CD4-positive, alpha-beta T cell (primary cell): Measurements from ENCODE around the gene KIAA1755. TPM values are rescaled to one million over a fixed set of nuclear protein-coding genes. Genes with fewer than 3 reads are reported as not detected.

Source experiments
- ATAC-seq: fragments of 200-7000 bp; cut with Tn5 transposase; one replicate; pipeline ENCODE4 v1.10.0; 2022; ENCODE audit warnings: mild to moderate bottlenecking; ENCODE audit not compliant: poor library complexity
- CTCF ChIA-PET: fragments of 350-600 bp; sonication (Branson Sonifier 250); formaldehyde crosslinking; loops from one replicate; lab custom pipeline; 2021; ENCODE audit warnings: antibody characterized with exemption, inconsistent platforms; lab: Charles Lee
- POLR2A ChIA-PET: fragments of 350-600 bp; sonication (Branson Sonifier 250); formaldehyde crosslinking; loops from one replicate; lab custom pipeline; 2021; ENCODE audit warnings: antibody characterized with exemption, inconsistent platforms; lab: Charles Lee
- DNase-seq, 14 experiments: peaks; one replicate each; pipeline ENCODE4 v3.0.0-alpha.2; 2013 to 2020; ENCODE audit warnings: mixed read lengths in 2 of 14
- H3K27ac ChIP-seq, 2 donors: one replicate each; pipeline versions ENCODE4 v1.5.1 to v1.7.0; 2013; ENCODE audit warnings: low read length in 2 of 2, low read depth in 1 of 2, mild to moderate bottlenecking in 1 of 2
- H3K27me3 ChIP-seq, 2 experiments: 1 replicate in 1 of 2; 2 replicates in 1 of 2; pipeline versions ENCODE4 v1.6.1 to v1.7.0; 2013; ENCODE audit warnings: low read length in 2 of 2, control low read depth in 1 of 2, mild to moderate bottlenecking in 1 of 2, moderate library complexity in 1 of 2; ENCODE audit not compliant: insufficient read depth in 2 of 2, control insufficient read depth in 1 of 2
- H3K36me3 ChIP-seq: one replicate; pipeline ENCODE4 v1.6.1; 2013; ENCODE audit warnings: low read length, control low read depth; ENCODE audit not compliant: insufficient read depth
- H3K4me1 ChIP-seq: one replicate; pipeline ENCODE4 v1.6.1; 2013; ENCODE audit warnings: low read length, control low read depth; ENCODE audit not compliant: insufficient read depth
- H3K4me3 ChIP-seq: one replicate; pipeline ENCODE4 v1.5.1; 2013; ENCODE audit warnings: mild to moderate bottlenecking, low read length, moderate library complexity
- H3K9me3 ChIP-seq, 2 experiments: 1 replicate in 1 of 2; 2 replicates in 1 of 2; pipeline versions ENCODE4 v1.6.1 to v1.7.0; 2013; ENCODE audit warnings: low read length in 2 of 2, mild to moderate bottlenecking in 2 of 2, control low read depth in 1 of 2, moderate library complexity in 1 of 2; ENCODE audit not compliant: control insufficient read depth in 1 of 2, insufficient read depth in 1 of 2
- H3K27ac Mint-ChIP-seq: one replicate; pipeline ENCODE4 v1.8.0; 2020; ENCODE audit warnings: mixed read lengths
- H3K27me3 Mint-ChIP-seq: one replicate; pipeline ENCODE4 v1.8.0; 2021; ENCODE audit warnings: mixed read lengths
- H3K36me3 Mint-ChIP-seq: one replicate; pipeline ENCODE4 v1.8.0; 2021; ENCODE audit warnings: low read depth, mixed read lengths
- H3K4me1 Mint-ChIP-seq: one replicate; pipeline ENCODE4 v1.8.0; 2021; ENCODE audit warnings: low read depth, mixed read lengths
- H3K4me3 Mint-ChIP-seq: one replicate; pipeline ENCODE4 v1.8.0; 2020; ENCODE audit warnings: mild to moderate bottlenecking, mixed read lengths
- H3K9me3 Mint-ChIP-seq: one replicate; pipeline ENCODE4 v1.8.0; 2020; ENCODE audit warnings: mixed read lengths
- CTCF ChIP-seq: fragments of 200-600 bp; IDR thresholded peaks from one replicate; pipeline ENCODE4 v1.8.0; 2022; ENCODE audit warnings: antibody characterized with exemption, mild to moderate bottlenecking
- intact Hi-C, 2 experiments: fragments of 100-400 bp; cut with DNase I in 1 of 2; cut with micrococcal nuclease in 1 of 2; formaldehyde crosslinking; loops; one replicate each; pipeline versions ENCODE4 v1.15.1 to v1.9.0; 2023 to 2025; cut with DNase I, micrococcal nuclease
- total RNA-seq, 174 experiments: library from RNA in 2 of 174; stranded (reverse) in 2 of 174; gene quantifications; one replicate each; pipeline ENCODE4 v1.2.3 and lab custom pipeline; 2021 to 2026

Gene KIAA1755
- total RNA-seq, 2 experiments from 2014 or later = not detected

GRCh38 chr20:38202982-38203293 lies 57.6 kb downstream of the KIAA1755 start:
- H3K27ac Mint-ChIP-seq = no peak overlapping the region
- Histone ChIP-seq H3K4me3 (no peak overlapping the region), H3K36me3 (no peaks in the 10 kb centered on the region), H3K9me3 (no peaks in the 10 kb centered on the region), H3K27ac (no peak overlapping the region), H3K4me1 (no peaks in the 10 kb centered on the region), H3K27me3 (no peaks in the 10 kb centered on the region)
- ChIA-PET CTCF (no interaction called here), POLR2A (no interaction called here)
- TF ChIP-seq CTCF = no peak
- H3K4me1 Mint-ChIP-seq = no peaks in the 10 kb centered on the region
- H3K27me3 Mint-ChIP-seq = peaks cover 14% of the 10 kb centered on the region
- DNase-seq (no peak), ATAC-seq (no peak)
- no peaks in the 10 kb centered on the region for H3K36me3 Mint-ChIP-seq
- intact Hi-C loops = no loop called here
- no peak overlapping the region for H3K4me3 Mint-ChIP-seq
- no peaks in the 10 kb centered on the region for H3K9me3 Mint-ChIP-seq

GRCh38 chr20:38202153-38202981 lies 58.2 kb downstream of the KIAA1755 start:
- POLR2A ChIA-PET = no interaction called here
- DNase-seq = no peak
- H3K9me3 Mint-ChIP-seq = no peaks in the 10 kb centered on the region
- no peaks in the 10 kb centered on the region for H3K4me1 Mint-ChIP-seq
- peaks cover 15% of the 10 kb centered on the region for H3K27me3 Mint-ChIP-seq
- no peak for TF ChIP-seq CTCF
- CTCF ChIA-PET = no interaction called here
- Histone ChIP-seq H3K4me1 (no peaks in the 10 kb centered on the region), H3K4me3 (no peak overlapping the region), H3K27ac (no peak overlapping the region), H3K9me3 (no peaks in the 10 kb centered on the region), H3K36me3 (no peaks in the 10 kb centered on the region), H3K27me3 (no peaks in the 10 kb centered on the region)
- no peak overlapping the region for H3K27ac Mint-ChIP-seq
- no peak for ATAC-seq
- H3K36me3 Mint-ChIP-seq = no peaks in the 10 kb centered on the region
- H3K4me3 Mint-ChIP-seq = no peak overlapping the region
- intact Hi-C loops = no loop called here

GRCh38 chr20:38201356-38201755 lies 59.2 kb downstream of the KIAA1755 start:
- no peak for TF ChIP-seq CTCF
- Histone ChIP-seq H3K4me3 (no peak overlapping the region), H3K36me3 (no peaks in the 10 kb centered on the region), H3K4me1 (no peaks in the 10 kb centered on the region), H3K27ac (no peak overlapping the region), H3K27me3 (no peaks in the 10 kb centered on the region), H3K9me3 (no peaks in the 10 kb centered on the region)
- Mint-ChIP-seq H3K9me3 (no peaks in the 10 kb centered on the region), H3K27ac (no peak overlapping the region), H3K4me3 (no peak overlapping the region), H3K27me3 (peaks cover 15% of the 10 kb centered on the region), H3K4me1 (no peaks in the 10 kb centered on the region), H3K36me3 (no peaks in the 10 kb centered on the region)
- ATAC-seq (no peak), DNase-seq (peak in 2 of 14 experiments; percentile 43 to 67)
- POLR2A ChIA-PET = no interaction called here
- intact Hi-C loops = no loop called here
- CTCF ChIA-PET = no interaction called here
